ENCODE measurements around the gene RBM23. TPM values are rescaled to one million over a fixed set of nuclear protein-coding genes. Genes with fewer than 3 reads are reported as not detected.

The RBM23 gene
- total and polyA plus RNA-seq, 9 of the 15 experiments (the other 6 are each of a cell fraction or from before 2014, with no cell fraction given) = 46.0 to 102 (median 58.5) TPM

GRCh38 chr14:22872033-22872832 lies 46.7 kb downstream of the RBM23 start (continued):
- TF ChIP-seq ZFX (CRISPR knock-in tag; IDR thresholded peaks at IDR 0.05) (peak; percentile 11; the same call in 1 of the 2 replicates), NRF1 (conservative IDR thresholded peaks at IDR 0.05 in 1 of 2, IDR thresholded peaks at IDR 0.05 in 1 of 2) (peak; percentile 82 to 85), PYGO2 (tag; IDR thresholded peaks at IDR 0.05) (no peak), ZNF766 (CRISPR knock-in tag; conservative IDR thresholded peaks at IDR 0.05) (no peak), ETV5 (CRISPR knock-in tag; IDR thresholded peaks at IDR 0.05; ENCODE audit: low read depth) (no peak; the same call in 1 of the 2 replicates), ZBTB40 (IDR thresholded peaks at IDR 0.05) (peak; percentile 49), ZBTB40 (CRISPR knock-in tag; IDR thresholded peaks at IDR 0.05) (no peak), ARID1B (IDR thresholded peaks at IDR 0.05) (0 out of 2 replicates have a peak, but pooled peaks have one; percentile 28), ZNF23 (CRISPR knock-in tag; IDR thresholded peaks at IDR 0.05) (no peak), NFE2L1 (tag; IDR thresholded peaks at IDR 0.05; ENCODE audit: borderline replicate concordance, low read depth) (no peak), ZNF184 (CRISPR knock-in tag; IDR thresholded peaks at IDR 0.05) (no peak), IRF9 (tag; IDR thresholded peaks at IDR 0.05) (no peak)
- TF ChIP-seq, protein P1, sequence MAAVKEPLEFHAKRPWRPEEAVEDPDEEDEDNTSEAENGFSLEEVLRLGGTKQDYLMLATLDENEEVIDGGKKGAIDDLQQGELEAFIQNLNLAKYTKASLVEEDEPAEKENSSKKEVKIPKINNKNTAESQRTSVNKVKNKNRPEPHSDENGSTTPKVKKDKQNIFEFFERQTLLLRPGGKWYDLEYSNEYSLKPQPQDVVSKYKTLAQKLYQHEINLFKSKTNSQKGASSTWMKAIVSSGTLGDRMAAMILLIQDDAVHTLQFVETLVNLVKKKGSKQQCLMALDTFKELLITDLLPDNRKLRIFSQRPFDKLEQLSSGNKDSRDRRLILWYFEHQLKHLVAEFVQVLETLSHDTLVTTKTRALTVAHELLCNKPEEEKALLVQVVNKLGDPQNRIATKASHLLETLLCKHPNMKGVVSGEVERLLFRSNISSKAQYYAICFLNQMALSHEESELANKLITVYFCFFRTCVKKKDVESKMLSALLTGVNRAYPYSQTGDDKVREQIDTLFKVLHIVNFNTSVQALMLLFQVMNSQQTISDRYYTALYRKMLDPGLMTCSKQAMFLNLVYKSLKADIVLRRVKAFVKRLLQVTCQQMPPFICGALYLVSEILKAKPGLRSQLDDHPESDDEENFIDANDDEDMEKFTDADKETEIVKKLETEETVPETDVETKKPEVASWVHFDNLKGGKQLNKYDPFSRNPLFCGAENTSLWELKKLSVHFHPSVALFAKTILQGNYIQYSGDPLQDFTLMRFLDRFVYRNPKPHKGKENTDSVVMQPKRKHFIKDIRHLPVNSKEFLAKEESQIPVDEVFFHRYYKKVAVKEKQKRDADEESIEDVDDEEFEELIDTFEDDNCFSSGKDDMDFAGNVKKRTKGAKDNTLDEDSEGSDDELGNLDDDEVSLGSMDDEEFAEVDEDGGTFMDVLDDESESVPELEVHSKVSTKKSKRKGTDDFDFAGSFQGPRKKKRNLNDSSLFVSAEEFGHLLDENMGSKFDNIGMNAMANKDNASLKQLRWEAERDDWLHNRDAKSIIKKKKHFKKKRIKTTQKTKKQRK (IDR thresholded peaks at IDR 0.05; ENCODE audit: borderline replicate concordance, low read depth, low read length) = no peak

All from K562 (cell line).